NT2/D1 (cell line): Measurements from ENCODE around the gene CHTF8.
"Not testable (repeated sequence)": the region's sequence is repeated elsewhere in the genome, so short reads cannot be mapped to it uniquely, and the experiment has no call there.

ENCODE experiments used
- SUZ12 ChIP-seq: IDR thresholded peaks from 2 replicates; pipeline ENCODE4 v1.6.1; 2011; ENCODE audit not compliant: insufficient read length, insufficient read depth; ENCODE audit errors: extremely low read depth
- YY1 ChIP-seq: IDR thresholded peaks from 2 replicates; pipeline ENCODE4 v1.6.1; 2011; ENCODE audit not compliant: insufficient read length, insufficient read depth
- ZNF274 ChIP-seq: IDR thresholded peaks from 2 replicates; pipeline ENCODE4 v1.6.1; 2011; ENCODE audit warnings: mild to moderate bottlenecking, low read depth, low read length

GRCh38 chr16:69124406-69124805 is 8.0 kb downstream of the CHTF8 start:
- TF ChIP-seq YY1, SUZ12, ZNF274: not testable (repeated sequence)
